Measurements from ENCODE around the gene TTC28.

Gene TTC28

GRCh38 chr22:28441720-28442263 lies 237.8 kb downstream of the TTC28 start:
- no peak for DNase-seq (ENCODE audit: low read depth)
- TF ChIP-seq, protein P1, sequence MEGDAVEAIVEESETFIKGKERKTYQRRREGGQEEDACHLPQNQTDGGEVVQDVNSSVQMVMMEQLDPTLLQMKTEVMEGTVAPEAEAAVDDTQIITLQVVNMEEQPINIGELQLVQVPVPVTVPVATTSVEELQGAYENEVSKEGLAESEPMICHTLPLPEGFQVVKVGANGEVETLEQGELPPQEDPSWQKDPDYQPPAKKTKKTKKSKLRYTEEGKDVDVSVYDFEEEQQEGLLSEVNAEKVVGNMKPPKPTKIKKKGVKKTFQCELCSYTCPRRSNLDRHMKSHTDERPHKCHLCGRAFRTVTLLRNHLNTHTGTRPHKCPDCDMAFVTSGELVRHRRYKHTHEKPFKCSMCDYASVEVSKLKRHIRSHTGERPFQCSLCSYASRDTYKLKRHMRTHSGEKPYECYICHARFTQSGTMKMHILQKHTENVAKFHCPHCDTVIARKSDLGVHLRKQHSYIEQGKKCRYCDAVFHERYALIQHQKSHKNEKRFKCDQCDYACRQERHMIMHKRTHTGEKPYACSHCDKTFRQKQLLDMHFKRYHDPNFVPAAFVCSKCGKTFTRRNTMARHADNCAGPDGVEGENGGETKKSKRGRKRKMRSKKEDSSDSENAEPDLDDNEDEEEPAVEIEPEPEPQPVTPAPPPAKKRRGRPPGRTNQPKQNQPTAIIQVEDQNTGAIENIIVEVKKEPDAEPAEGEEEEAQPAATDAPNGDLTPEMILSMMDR (IDR thresholded peaks at IDR 0.05; ENCODE audit: control insufficient read depth, extremely low read depth, insufficient read depth) = no peak
- no peak overlapping the region for H3K4me3 ChIP-seq (ENCODE audit: low read depth, low read length)

GRCh38 chr22:28440592-28441390 lies 238.8 kb downstream of the TTC28 start:
- TF ChIP-seq, protein P1 (IDR thresholded peaks at IDR 0.05; ENCODE audit: control insufficient read depth, extremely low read depth, insufficient read depth) = no peak
- H3K4me3 ChIP-seq (ENCODE audit: low read depth, low read length) = no peak overlapping the region
- DNase-seq (ENCODE audit: low read depth) = no peak

DNA sequence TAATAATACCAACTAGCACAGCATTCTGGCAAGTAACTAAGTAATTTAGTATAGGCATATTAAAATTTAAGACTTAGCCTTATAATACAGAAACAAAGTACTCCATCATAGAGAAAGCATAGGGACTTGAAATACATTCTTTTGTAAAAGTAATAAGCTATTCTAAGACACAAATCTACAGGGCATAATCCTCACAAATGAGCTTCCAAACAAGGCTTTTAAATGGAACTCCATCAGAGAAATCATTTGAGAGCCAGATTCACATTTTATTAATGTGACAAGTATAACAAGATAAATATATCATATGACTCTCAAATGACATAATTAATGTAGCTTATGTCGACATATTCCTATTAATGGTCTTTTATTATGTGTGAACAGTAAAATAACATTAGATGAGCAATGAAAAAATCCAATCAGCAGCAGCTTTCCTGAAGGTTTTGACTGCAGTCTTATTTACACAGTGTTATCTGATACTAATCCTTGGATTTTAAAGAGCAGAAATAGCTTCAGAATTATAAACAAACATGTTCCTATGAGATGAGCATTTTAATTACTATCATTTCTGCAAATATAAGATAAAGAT lies 241.4 kb downstream of the TTC28 start:
- H3K4me3 ChIP-seq (ENCODE audit: low read depth, low read length) = no peak overlapping the region
- peak; percentile 67 for DNase-seq (ENCODE audit: low read depth)
- TF ChIP-seq, protein P1 (IDR thresholded peaks at IDR 0.05; ENCODE audit: control insufficient read depth, extremely low read depth, insufficient read depth) = no peak

GRCh38 chr22:28435982-28436381 lies 243.7 kb downstream of the TTC28 start:
- TF ChIP-seq, protein P1 (IDR thresholded peaks at IDR 0.05; ENCODE audit: control insufficient read depth, extremely low read depth, insufficient read depth) = no peak
- no peak overlapping the region for H3K4me3 ChIP-seq (ENCODE audit: low read depth, low read length)
- no peak for DNase-seq (ENCODE audit: low read depth)

GRCh38 chr22:28435140-28435768 lies 244.4 kb downstream of the TTC28 start:
- TF ChIP-seq, protein P1 (IDR thresholded peaks at IDR 0.05; ENCODE audit: control insufficient read depth, extremely low read depth, insufficient read depth) = no peak
- peak; percentile 92 for DNase-seq (ENCODE audit: low read depth)
- no peak overlapping the region for H3K4me3 ChIP-seq (ENCODE audit: low read depth, low read length)

DNA sequence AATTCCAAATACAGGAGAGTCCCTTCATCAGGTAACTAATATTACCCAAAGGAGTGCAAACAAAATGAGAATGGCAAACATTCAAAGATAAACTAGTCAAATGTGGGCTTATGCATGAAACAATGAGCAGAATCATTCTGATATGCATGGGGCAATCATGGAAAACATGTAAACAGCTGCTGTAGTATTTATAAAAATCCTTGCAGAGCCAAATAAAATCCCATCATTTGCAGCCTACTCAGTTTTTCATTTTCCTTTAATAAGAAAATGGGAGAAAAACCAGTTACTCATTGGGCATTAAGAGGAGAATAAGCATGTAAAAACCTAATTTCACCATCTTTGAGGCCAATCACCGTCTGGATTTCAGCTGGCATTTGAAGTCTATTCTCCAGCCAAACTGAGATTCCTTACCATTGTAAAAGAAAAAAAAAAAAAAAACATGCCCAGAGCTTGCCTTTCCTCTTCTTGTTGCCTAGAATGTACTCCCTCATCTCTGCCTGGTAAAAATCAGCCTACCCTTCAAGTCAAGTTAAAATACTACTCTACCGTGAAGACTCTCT lies 249.1 kb downstream of the TTC28 start:
- DNase-seq (ENCODE audit: low read depth) = no peak
- TF ChIP-seq, protein P1 (IDR thresholded peaks at IDR 0.05; ENCODE audit: control insufficient read depth, extremely low read depth, insufficient read depth) = no peak

More for the DNA sequence above, 249.1 kb downstream of the TTC28 start:
- H3K4me3 ChIP-seq (ENCODE audit: low read depth, low read length) = no peak overlapping the region

Measured in LNCaP clone FGC (cell line).